ENCODE data around the gene RUNX2. TPM values are rescaled to one million over a fixed set of nuclear protein-coding genes. Genes with fewer than 3 reads are reported as not detected.

The RUNX2 gene
- total and polyA plus RNA-seq, 2 donors (not counting 1 experiment from before 2014, with no cell fraction given), result 1.3 to 2.4 TPM

- Histone ChIP-seq H3K9ac (ENCODE audit: low read length) (no peak overlapping the region), H2AFZ (ENCODE audit: insufficient read depth, low read depth, low read length, poor library complexity, severe bottlenecking) (no peak overlapping the region), H3K4me2 (replicated peaks; ENCODE audit: low read depth, low read length, poor library complexity, severe bottlenecking) (no peak overlapping the region), H3K36me3 (replicated peaks in 1 of 2; ENCODE audit: control extremely low read depth in 1 of 2, control insufficient read depth in 1 of 2, extremely low read depth in 1 of 2, insufficient read depth in 2 of 2, low read length in 1 of 2) (no peaks in the 10 kb centered on the region), H3K4me1 (ENCODE audit: control insufficient read depth in 2 of 2, insufficient read depth in 2 of 2, low read length in 2 of 2) (peaks cover 12 to 14% of the 10 kb centered on the region in 2 donors), H3K27me3 (replicated peaks in 1 of 4; ENCODE audit: control extremely low read depth in 1 of 4, control insufficient read depth in 3 of 4, insufficient read depth in 4 of 4, low read length in 3 of 4) (peaks cover 0 to 15% (median 6%) of the 10 kb centered on the region in 4 experiments), H3K79me2 (ENCODE audit: control insufficient read depth, insufficient read depth, low read length) (no peaks in the 10 kb centered on the region), H3K27ac (ENCODE audit: low read length in 2 of 2) (no peak overlapping the region), H4K20me1 (ENCODE audit: control insufficient read depth, insufficient read depth, low read length, poor library complexity, severe bottlenecking) (no peaks in the 10 kb centered on the region), H3K4me3 (ENCODE audit: control extremely low read depth in 1 of 5, extremely low read depth in 1 of 5, insufficient read depth in 1 of 5, low read depth in 2 of 5, low read length in 4 of 5) (no peak overlapping the region), H3K9me3 (ENCODE audit: control extremely low read depth in 1 of 3, control insufficient read depth in 2 of 3, insufficient read depth in 1 of 3, low read length in 2 of 3) (no peaks in the 10 kb centered on the region)
- intact Hi-C loops (cut with micrococcal nuclease), result no loop called here
- Mint-ChIP-seq H3K9me3 (ENCODE audit: insufficient read depth) (no peaks in the 10 kb centered on the region), H3K4me1 (peaks cover 23% of the 10 kb centered on the region), H3K4me3 (no peak overlapping the region), H3K27ac (no peak overlapping the region), H3K27me3 (peaks cover 15% of the 10 kb centered on the region)
- DNase-seq (no peak), ATAC-seq (ENCODE audit: low read depth) (no peak)
- POLR2A ChIA-PET, result no interaction called here
- TF ChIP-seq EZH2 (IDR thresholded peaks at IDR 0.05; ENCODE audit: borderline replicate concordance, insufficient read depth, low read depth, low read length, poor library complexity, severe bottlenecking), result no peak
- no peak for TF ChIP-seq CTCF (IDR thresholded peaks at IDR 0.05)
- WGBS (ENCODE audit: insufficient coverage), result no CpG with 5 or more reads among the region's 2 CpGs
- CTCF ChIA-PET, result interaction anchor here (1.0 kb wide), 1 partner anchor 9 kb away, joined by 3 read pairs; no protein-coding TSS in a partner anchor
Measured at GRCh38 chr6:45428727-45429126, 100.6 kb downstream of the RUNX2 start.

DNA sequence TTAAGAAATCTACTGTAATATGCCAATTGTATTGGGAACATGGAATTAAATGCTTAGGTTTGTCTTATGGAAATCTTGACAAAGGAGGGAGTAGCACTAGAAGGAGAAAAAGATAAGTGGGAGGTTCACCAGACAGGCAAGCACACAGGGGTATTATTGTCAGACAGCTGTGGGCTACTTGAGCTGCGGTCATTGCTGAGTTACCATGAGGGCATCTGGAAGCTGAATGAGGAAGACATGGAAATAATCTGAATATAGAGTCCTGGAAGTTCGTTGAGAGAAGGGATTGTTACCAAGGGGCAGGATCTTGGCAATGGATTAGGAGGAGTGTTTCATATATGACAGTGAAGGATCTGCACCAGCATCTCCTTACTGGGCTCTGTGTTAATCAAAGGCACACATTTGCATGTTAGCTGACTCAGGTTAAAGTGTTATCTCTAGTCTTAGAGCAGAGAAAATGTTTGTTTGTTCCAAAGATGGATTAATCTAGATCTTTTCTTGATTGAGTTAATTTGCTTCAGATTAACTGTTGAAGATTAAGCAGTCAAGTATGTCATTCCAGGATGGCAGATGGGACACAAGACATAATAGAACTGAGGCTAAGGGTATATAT lies 102.6 kb downstream of the RUNX2 start:
- CTCF ChIA-PET, result no interaction called here
- H3K4me2 ChIP-seq (replicated peaks; ENCODE audit: low read depth, low read length, poor library complexity, severe bottlenecking), result no peak overlapping the region
- Mint-ChIP-seq H3K9me3 (ENCODE audit: insufficient read depth) (no peaks in the 10 kb centered on the region), H3K27me3 (peaks cover 10% of the 10 kb centered on the region), H3K4me3 (no peak overlapping the region), H3K27ac (peak overlapping the region; percentile 8), H3K4me1 (peaks cover 14% of the 10 kb centered on the region)
- peaks cover 0 to 2% (median 0%) of the 10 kb centered on the region in 4 experiments for H3K27me3 ChIP-seq (replicated peaks in 1 of 4; ENCODE audit: control extremely low read depth in 1 of 4, control insufficient read depth in 3 of 4, insufficient read depth in 4 of 4, low read length in 3 of 4)
- intact Hi-C loops (cut with micrococcal nuclease), result no loop called here
- 75% methylated on average over 1 of the region's 2 CpGs for WGBS (ENCODE audit: insufficient coverage)
- H3K9me3 ChIP-seq (ENCODE audit: control extremely low read depth in 1 of 3, control insufficient read depth in 2 of 3, insufficient read depth in 1 of 3, low read length in 2 of 3), result no peaks in the 10 kb centered on the region
- TF ChIP-seq CTCF (IDR thresholded peaks at IDR 0.05) (no peak), EZH2 (IDR thresholded peaks at IDR 0.05; ENCODE audit: borderline replicate concordance, insufficient read depth, low read depth, low read length, poor library complexity, severe bottlenecking) (no peak)
- DNase-seq, result no peak
- H3K36me3 ChIP-seq (replicated peaks in 1 of 2; ENCODE audit: control extremely low read depth in 1 of 2, control insufficient read depth in 1 of 2, extremely low read depth in 1 of 2, insufficient read depth in 2 of 2, low read length in 1 of 2), result no peaks in the 10 kb centered on the region
- H3K4me1 ChIP-seq (ENCODE audit: control insufficient read depth in 2 of 2, insufficient read depth in 2 of 2, low read length in 2 of 2), result peaks cover 3 to 10% of the 10 kb centered on the region in 2 donors
- H3K4me3 ChIP-seq (ENCODE audit: control extremely low read depth in 1 of 5, extremely low read depth in 1 of 5, insufficient read depth in 1 of 5, low read depth in 2 of 5, low read length in 4 of 5), result no peak overlapping the region
- no peak overlapping the region for H3K9ac ChIP-seq (ENCODE audit: low read length)
- ATAC-seq (ENCODE audit: low read depth), result no peak
- no peak overlapping the region for H3K27ac ChIP-seq (ENCODE audit: low read length in 2 of 2)
- no peaks in the 10 kb centered on the region for H3K79me2 ChIP-seq (ENCODE audit: control insufficient read depth, insufficient read depth, low read length)
- POLR2A ChIA-PET, result no interaction called here
- no peak overlapping the region for H2AFZ ChIP-seq (ENCODE audit: insufficient read depth, low read depth, low read length, poor library complexity, severe bottlenecking)
- H4K20me1 ChIP-seq (ENCODE audit: control insufficient read depth, insufficient read depth, low read length, poor library complexity, severe bottlenecking), result no peaks in the 10 kb centered on the region
